PC-3 (cell line): ENCODE results near the gene PITRM1.

Experiments
- EZH2 ChIP-seq: fragments of 300-600 bp; sonication (generic); IDR thresholded peaks from one replicate; pipeline ENCODE4 v1.6.1; 2017; ENCODE audit warnings: antibody characterized with exemption, mild to moderate bottlenecking, low read length; ENCODE audit not compliant: unreplicated experiment
- TF ChIP-seq, protein P1 (sequence below): fragments of 300-600 bp; sonication (generic); conservative IDR thresholded peaks from 2 replicates; pipeline ENCODE4 v1.5.1; 2017; ENCODE audit warnings: antibody characterized with exemption, low read depth, mild to moderate bottlenecking, low read length

DNA sequence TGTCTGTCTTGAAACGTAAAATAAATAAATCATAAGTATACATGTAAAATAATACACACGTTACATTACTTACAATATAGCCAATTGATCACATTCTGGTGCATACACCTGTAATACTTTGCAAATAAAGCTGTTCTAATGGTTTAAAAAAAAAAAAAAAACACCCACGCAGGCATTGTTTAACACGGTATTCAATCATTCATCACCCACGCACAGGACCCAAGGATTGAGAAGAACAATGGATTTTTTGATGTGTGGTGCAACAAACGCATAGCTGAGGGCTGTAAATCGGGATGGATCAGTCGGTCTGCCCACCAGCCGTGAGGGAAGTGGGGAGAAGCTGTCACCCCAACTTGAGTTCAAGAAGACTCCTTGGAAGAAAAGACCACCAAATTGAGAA, 8.7 kb downstream of the PITRM1 start:
- TF ChIP-seq, protein P1, sequence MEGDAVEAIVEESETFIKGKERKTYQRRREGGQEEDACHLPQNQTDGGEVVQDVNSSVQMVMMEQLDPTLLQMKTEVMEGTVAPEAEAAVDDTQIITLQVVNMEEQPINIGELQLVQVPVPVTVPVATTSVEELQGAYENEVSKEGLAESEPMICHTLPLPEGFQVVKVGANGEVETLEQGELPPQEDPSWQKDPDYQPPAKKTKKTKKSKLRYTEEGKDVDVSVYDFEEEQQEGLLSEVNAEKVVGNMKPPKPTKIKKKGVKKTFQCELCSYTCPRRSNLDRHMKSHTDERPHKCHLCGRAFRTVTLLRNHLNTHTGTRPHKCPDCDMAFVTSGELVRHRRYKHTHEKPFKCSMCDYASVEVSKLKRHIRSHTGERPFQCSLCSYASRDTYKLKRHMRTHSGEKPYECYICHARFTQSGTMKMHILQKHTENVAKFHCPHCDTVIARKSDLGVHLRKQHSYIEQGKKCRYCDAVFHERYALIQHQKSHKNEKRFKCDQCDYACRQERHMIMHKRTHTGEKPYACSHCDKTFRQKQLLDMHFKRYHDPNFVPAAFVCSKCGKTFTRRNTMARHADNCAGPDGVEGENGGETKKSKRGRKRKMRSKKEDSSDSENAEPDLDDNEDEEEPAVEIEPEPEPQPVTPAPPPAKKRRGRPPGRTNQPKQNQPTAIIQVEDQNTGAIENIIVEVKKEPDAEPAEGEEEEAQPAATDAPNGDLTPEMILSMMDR = no peak
- no peak for TF ChIP-seq EZH2
